Subcutaneous adipose tissue (tissue), 4 donors: ENCODE data around the gene TAGLN3. TPM values are rescaled to one million over a fixed set of nuclear protein-coding genes. Genes with fewer than 3 reads are reported as not detected.

Experiments used
- CTCF ChIP-seq: fragments of 450-650 bp; IDR thresholded peaks from one replicate; pipeline ENCODE4 v1.5.1; 2016; ENCODE audit warnings: low read depth, mild to moderate bottlenecking, control low read depth, antibody characterized with exemption, moderate library complexity
- total RNA-seq, 4 donors: library from RNA; depleted of rRNA; stranded (reverse); fragments of >200 nt; gene quantifications; one replicate each; pipeline ENCODE4 v1.1.0, GENCODE V29; 2016

TAGLN3 gene
- total RNA-seq, 4 donors from 2014 or later: not detected

DNA sequence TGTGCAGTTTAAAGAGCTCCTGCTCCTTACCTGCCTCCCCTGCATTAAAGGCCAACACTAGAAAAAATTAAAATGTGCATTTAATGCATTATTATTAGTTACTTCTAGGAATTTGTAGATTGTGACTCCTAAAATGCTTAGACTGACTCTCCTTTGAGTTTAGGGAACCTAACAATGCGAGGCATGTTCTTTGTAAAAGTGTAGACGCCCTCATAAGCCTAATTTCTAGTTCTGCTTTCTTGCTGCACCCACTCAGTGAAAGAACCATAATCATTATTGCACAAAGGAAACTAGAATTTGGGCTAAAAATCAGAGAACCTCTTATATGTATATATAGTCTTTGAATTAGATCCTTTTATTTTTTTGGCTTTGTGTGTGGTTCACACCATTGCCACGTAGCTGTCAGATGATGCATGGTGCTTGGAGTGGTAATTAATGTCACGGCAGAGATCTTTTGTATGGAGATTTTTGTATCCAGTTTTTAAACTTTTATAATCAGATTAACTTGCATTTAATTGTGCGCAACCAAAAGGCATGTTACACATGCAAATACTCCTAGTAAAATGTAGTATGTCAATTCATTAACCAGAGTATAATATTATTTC, 19.2 kb upstream of the TAGLN3 start:
- no peak for TF ChIP-seq CTCF

DNA sequence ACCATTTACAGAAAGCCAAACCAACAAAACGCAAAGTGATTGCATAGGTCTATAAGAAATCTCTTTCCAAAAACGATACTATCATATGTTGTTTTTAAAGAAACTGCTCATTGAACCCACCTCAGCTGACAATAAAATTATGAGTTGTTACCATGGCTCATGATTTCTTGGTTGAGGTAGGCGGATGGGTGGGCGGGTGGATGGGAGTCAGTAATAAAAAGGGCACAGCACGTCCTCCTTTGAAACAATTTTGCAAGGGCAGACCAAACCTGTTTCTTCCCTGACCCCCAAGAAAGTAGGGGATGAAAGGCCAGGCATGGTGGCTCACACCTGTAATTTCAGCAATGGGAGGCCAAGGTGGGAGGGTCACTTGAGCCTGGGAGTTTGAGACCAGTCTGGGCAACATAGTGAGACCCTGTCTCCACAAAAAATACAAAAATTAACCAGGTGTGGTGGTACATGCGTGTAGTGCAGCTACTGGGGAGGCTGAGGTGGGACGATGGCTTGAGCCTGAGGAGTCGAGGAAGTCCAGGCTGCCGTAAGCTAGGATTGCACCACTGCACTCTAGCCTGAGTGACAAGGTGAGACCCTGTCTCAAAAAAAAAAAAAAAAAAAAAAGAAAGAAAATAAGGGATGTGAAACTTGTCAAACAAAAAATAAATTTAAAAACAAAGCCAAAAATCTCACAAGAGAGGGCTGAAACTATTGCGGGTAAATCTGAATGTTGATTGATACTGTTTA, 17.8 kb upstream of the TAGLN3 start:
- TF ChIP-seq CTCF: no peak

GRCh38 chr3:111981457-111981763, 17.3 kb upstream of the TAGLN3 start:
- TF ChIP-seq CTCF: no peak

- no peak for TF ChIP-seq CTCF
Observed at GRCh38 chr3:111984636-111985298, 14.0 kb upstream of the TAGLN3 start.

GRCh38 chr3:111986800-111987199, 11.9 kb upstream of the TAGLN3 start:
- TF ChIP-seq CTCF: no peak

DNA sequence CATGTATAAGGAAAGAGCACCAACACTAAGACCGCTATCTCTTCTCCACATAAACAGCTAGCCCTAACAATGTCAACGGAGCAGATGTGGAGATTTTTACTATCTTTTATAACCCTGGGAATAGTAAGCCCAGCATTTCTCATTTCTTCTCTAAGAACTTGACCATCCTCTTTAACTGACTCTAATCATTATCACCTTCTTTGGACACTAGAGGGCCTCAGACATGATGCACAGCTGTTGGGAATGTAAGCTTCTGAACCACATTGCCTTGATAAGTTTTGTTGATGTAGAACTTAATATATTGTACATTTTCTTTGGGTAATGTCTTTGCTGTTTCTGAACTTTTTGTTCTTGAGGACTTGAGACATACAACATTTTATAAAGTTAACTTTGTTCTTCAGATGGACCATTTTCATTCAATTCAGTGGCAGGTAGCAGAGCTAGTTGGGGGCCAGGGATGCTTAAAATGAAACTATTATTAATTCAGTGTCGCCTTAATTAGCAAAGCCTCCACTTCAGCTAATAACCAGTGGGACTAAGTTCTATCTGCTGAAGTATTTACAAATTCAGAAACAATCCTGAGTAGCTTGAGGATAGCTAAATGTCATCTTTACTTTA, 9.6 kb upstream of the TAGLN3 start:
- no peak for TF ChIP-seq CTCF

- TF ChIP-seq CTCF: no peak
Observed at GRCh38 chr3:111993038-111993437, 5.7 kb upstream of the TAGLN3 start.
